ENCODE results near the gene BCLAF3.
A peak's percentile ranks its signal among the peaks of the same experiment; 100 is the strongest.

The BCLAF3 gene

GRCh38 chrX:19990556-19991349 lies at the start of gene BCLAF3:
Gene BCLAF3, minus strand, starts transcription at chrX:19991061. Its CDS starts 20,797 bp downstream, at chrX:19970264.
- peak; percentile 95 for DNase-seq

- DNase-seq: no peak
Measured at GRCh38 chrX:20038966-20039365, 48.1 kb upstream of the BCLAF3 start.

- DNase-seq: no peak
Measured at GRCh38 chrX:20037186-20037585, 46.3 kb upstream of the BCLAF3 start.

- DNase-seq: no peak
Measured at GRCh38 chrX:20032201-20032600, 41.3 kb upstream of the BCLAF3 start.

DNA sequence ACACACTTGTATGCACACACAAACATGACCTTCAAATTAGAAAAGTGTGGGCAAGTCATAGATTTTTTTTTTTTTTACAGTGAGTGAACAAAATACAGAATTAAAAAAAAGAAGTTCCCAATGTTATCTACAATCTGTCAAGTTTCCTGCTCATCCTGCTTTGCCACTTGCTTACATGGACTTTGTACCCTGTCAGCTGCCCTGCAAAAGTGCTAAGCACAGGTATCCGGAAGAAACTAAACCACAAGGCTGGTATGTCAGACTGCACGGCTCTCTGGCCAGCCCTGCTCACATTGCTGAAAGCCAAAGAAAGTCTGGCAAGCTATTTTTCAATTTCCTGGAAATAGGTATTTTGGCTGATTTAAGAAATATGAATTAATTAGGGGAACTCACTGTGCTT lies 38.9 kb upstream of the BCLAF3 start:
- peak; percentile 93 for DNase-seq

DNA sequence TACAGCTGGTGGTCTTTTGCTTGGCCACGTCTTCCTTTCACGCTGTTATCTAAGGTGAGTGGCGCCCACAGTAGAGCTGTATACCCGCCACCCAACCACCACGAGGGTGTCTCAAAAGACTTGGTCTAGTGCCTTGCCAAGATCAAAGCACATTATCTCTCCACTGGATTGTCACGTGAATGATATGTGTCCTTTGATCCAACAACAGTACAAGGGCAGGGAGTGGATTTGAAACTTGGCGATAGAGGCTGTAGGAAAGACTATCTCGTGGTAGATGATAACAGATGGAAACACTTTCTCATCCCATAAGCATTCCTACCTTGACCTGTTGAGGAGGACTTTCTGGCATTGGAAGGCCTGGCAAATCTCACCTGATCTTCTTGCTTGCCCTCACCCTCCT lies 37.7 kb upstream of the BCLAF3 start:
- DNase-seq: no peak

GRCh38 chrX:20026278-20026677 lies 35.4 kb upstream of the BCLAF3 start:
- peak; percentile 61 for DNase-seq

DNA sequence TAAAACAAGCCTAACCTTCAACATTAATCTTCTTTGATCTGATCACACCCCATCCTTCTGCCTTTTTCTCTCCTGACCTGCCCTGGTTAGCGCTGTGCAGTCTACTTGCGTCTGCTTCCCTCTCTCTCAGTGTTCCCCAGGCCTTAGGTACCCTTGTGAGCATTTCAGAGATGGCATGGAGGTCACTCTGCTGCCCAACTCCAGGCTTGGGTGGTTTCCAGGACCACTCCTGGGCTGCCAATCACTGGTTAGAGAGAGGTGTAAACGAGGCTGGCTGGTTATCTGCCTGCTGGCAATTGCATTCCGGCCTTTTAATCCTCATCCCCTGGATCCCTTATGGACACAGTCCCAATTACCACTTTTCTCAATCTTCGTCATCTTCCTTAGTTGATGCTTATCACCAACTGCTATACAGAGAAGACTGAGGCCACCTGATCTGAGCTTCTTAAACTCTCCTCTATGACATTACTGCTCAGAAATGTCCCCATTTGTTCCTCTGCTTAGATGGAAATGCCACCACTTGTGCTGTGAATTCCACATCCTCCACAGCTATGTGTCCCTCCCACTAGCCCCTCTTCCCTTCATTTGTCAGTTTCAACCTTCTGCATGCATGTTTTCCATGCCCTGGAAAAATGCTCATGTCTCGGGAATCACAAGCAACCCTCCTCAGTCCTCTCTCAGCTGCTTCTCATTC lies 29.0 kb upstream of the BCLAF3 start:
- no peak for DNase-seq

- no peak for DNase-seq
Measured at GRCh38 chrX:20016616-20016945, 25.7 kb upstream of the BCLAF3 start.

GRCh38 chrX:20015945-20016615 lies 25.2 kb upstream of the BCLAF3 start:
- DNase-seq: no peak

- no peak for DNase-seq
Measured at GRCh38 chrX:20015422-20015821, 24.6 kb upstream of the BCLAF3 start.

DNA sequence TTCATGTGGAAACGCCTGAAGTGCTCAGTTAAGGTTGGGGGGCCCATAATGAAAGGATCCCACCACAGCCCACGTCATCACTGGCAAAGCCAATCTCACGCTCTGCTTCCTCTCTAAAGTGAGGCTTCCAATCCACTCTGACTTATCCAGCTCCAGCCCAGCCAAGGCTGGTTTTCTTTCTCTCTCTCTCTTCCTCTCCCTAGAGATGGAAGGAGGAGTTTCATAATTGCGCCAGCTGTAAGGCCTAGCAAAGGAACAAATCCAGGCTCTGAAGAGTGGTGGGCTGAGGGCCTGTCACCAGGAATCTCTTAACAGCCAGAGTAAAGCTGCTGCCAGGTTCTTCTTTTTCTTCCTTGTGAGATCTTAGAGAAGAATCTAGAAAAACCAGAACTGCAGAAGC lies 20.7 kb upstream of the BCLAF3 start:
- DNase-seq: no peak

- DNase-seq: peak; percentile 63
Measured at GRCh38 chrX:20007962-20008622, 17.2 kb upstream of the BCLAF3 start.

DNA sequence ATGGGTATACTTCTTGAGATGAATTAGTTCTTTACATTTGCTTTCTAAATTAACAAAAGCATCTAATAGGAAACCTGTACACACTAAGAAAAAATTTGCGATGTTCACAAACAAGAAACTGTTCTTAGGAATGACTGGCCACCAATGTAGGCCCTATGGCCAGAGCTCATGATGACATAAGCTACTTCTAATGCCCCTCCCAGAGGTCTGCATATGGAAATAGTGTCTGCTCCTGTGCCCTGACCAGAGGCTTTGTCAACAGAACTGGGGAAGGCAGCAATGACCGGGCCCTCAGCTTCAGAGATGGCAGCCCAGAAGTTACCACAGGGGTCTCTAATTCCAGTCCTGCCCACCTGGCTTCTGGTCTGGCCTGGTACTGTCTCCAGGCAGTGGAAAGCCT lies 15.0 kb upstream of the BCLAF3 start:
- DNase-seq: peak; percentile 8

DNA sequence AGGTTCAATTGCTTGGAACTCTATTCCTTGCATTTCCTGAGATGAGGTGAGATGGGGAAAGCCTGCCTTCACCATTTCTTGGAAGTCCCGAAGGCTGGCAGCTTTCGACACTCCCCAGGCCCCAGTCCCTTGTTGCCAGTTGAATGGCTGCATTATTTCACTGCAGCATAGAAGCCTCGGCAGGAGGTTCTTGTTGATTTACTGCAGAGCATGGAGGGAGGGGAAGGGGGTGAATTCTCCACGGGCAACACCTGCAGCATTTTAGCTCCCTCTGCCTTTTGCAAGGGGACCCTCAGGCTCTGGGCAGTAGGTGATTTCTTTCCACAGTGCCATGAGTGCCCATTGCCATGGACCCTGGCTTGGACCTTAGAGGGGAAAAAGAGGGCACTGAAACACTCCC lies 10.7 kb upstream of the BCLAF3 start:
- no peak for DNase-seq

GRCh38 chrX:19991350-19991718 lies 473 bp upstream of the BCLAF3 start:
- DNase-seq: peak; percentile 60

GRCh38 chrX:19990151-19990555 lies 708 bp downstream of the BCLAF3 start:
- peak; percentile 56 for DNase-seq

GRCh38 chrX:19987856-19988255 lies 3.0 kb downstream of the BCLAF3 start:
- no peak for DNase-seq

DNA sequence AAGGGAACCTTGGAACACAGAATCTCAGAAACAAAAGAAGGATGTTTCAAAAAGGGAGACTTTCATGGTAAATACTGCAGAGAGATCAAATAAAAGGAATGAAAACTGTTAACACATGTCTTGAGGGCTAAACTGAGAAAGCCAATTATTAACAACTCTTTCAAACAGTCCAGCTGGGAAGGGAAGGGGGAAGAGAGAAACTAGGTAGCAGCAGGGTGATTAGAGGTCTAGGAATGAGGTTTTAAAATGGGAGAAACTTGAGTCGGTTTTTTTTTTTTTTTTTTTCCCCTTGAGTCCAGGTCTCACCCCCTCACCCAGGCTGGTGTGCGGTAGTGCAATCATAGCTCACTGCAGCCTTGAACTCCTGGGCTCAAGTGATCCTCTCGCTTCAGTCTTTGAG lies 4.3 kb downstream of the BCLAF3 start:
- DNase-seq: no peak

DNA sequence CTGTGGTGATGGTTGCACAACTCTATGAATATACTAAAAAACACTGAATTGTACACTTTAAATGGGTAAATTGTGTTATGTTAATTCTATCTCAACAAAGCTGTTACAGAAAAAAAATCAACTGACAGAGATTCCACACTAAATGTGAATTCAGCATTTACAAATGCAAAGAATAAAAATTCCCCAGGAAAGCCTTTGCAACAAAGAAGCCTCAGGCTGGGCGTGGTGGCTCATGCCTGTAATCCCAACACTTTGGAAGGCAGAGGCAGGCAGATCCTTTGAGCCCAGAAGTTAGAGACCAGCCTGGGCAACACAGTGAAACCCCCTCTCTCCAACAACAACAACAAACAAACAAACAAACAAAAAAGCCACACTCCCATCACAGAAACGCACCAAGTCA lies 8.9 kb downstream of the BCLAF3 start:
- DNase-seq: no peak

DNA sequence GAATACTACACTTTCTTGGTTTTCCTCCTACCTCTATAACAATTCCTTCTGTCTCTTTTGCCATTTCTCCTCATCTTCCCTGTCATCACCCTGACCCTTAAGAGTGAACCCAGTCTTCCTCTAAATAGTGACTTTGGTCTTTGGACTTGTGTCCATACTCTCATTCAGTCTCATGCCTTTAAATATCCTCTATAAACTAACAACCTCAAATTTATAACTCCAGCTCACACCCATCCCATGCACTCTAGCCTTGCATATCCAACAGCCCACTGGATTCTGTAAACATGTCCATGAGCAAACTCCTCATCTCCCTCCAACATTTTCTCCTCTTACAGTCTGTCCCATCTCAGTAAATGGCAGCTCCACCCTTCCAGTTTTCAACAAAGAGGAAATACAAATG lies 15.0 kb downstream of the BCLAF3 start:
- DNase-seq: no peak

GRCh38 chrX:19972984-19973383 lies 17.9 kb downstream of the BCLAF3 start:
- no peak for DNase-seq

GRCh38 chrX:19968276-19968675 lies 22.6 kb downstream of the BCLAF3 start:
- no peak for DNase-seq

GRCh38 chrX:19966056-19966455 lies 24.8 kb downstream of the BCLAF3 start:
- no peak for DNase-seq
